HG02759 (cell line): ENCODE results near the gene CDKAL1.
"Not testable (repeated sequence)": the region's sequence is repeated elsewhere in the genome, so short reads cannot be mapped to it uniquely, and the experiment has no call there.

Experiments used
- ATAC-seq: cut with Tn5 transposase; IDR thresholded peaks from one replicate; pipeline ENCODE4 v1.9.1; 2021; ENCODE audit warnings: mild to moderate bottlenecking, moderate library complexity; ENCODE audit not compliant: unreplicated experiment

CDKAL1 gene

GRCh38 chr6:20632696-20633095 is 98.4 kb downstream of the CDKAL1 start:
- ATAC-seq = no peak

- ATAC-seq = no peak
Observed at GRCh38 chr6:20633566-20634340, 99.5 kb downstream of the CDKAL1 start.

GRCh38 chr6:20639161-20639560 is 104.9 kb downstream of the CDKAL1 start:
- ATAC-seq = no peak

GRCh38 chr6:20640181-20640580 is 105.9 kb downstream of the CDKAL1 start:
- no peak for ATAC-seq

GRCh38 chr6:20642441-20642840 is 108.2 kb downstream of the CDKAL1 start:
- no peak for ATAC-seq

- no peak for ATAC-seq
Observed at GRCh38 chr6:20644667-20645370, 110.6 kb downstream of the CDKAL1 start.

GRCh38 chr6:20645572-20645971 is 111.3 kb downstream of the CDKAL1 start:
- ATAC-seq = not testable (repeated sequence)

GRCh38 chr6:20647585-20647984 is 113.3 kb downstream of the CDKAL1 start:
- ATAC-seq = no peak

- ATAC-seq = not testable (repeated sequence)
Observed at GRCh38 chr6:20649696-20650470, 115.6 kb downstream of the CDKAL1 start.

- no peak for ATAC-seq
Observed at GRCh38 chr6:20652299-20653084, 118.2 kb downstream of the CDKAL1 start.

GRCh38 chr6:20653085-20653479 is 118.8 kb downstream of the CDKAL1 start:
- ATAC-seq = no peak

GRCh38 chr6:20655317-20655716 is 121.1 kb downstream of the CDKAL1 start:
- no peak for ATAC-seq

- no peak for ATAC-seq
Observed at GRCh38 chr6:20657274-20657800, 123.1 kb downstream of the CDKAL1 start.

- no peak for ATAC-seq
Observed at GRCh38 chr6:20658053-20658452, 123.8 kb downstream of the CDKAL1 start.

GRCh38 chr6:20658516-20658915 is 124.3 kb downstream of the CDKAL1 start:
- ATAC-seq = no peak

GRCh38 chr6:20660534-20660933 is 126.3 kb downstream of the CDKAL1 start:
- no peak for ATAC-seq

GRCh38 chr6:20661721-20662120 is 127.5 kb downstream of the CDKAL1 start:
- no peak for ATAC-seq

- no peak for ATAC-seq
Observed at GRCh38 chr6:20664250-20664649, 130.0 kb downstream of the CDKAL1 start.

- ATAC-seq = no peak
Observed at GRCh38 chr6:20665290-20665689, 131.0 kb downstream of the CDKAL1 start.

GRCh38 chr6:20669571-20670314 is 135.5 kb downstream of the CDKAL1 start:
- peak; percentile 98 for ATAC-seq
